PC-3 (cell line): ENCODE measurements around the gene PRDM15. TPM values are rescaled to one million over a fixed set of nuclear protein-coding genes. Genes with fewer than 3 reads are reported as not detected.

Experiments used
- ATAC-seq: fragments of 200-7000 bp; cut with Tn5 transposase; 2 replicates; pipeline ENCODE4 v1.9.1; 2020; ENCODE audit warnings: mild to moderate bottlenecking, moderate library complexity
- BruUV-seq: library from RNA; stranded (reverse); fragments of 400-500 nt; replicated peaks from 2 replicates; lab custom pipeline; 2021; lab: Mats Ljungman, UMichigan
- CTCF ChIA-PET: fragments of 300-600 bp; sonication (Branson Sonifier 250); formaldehyde crosslinking; loops from one replicate; lab custom pipeline; 2022; ENCODE audit warnings: antibody characterized with exemption; lab: Charles Lee
- POLR2A ChIA-PET: fragments of 300-600 bp; sonication (Branson Sonifier 250); formaldehyde crosslinking; loops from one replicate; lab custom pipeline; 2022; ENCODE audit warnings: antibody characterized with exemption; ENCODE audit not compliant: unreplicated experiment; lab: Charles Lee
- DNase-seq: peaks from one replicate; pipeline ENCODE4 v3.0.0-alpha.2; 2015
- H2AFZ ChIP-seq: fragments of 300-600 bp; sonication (generic); 2 replicates; pipeline ENCODE4 v1.6.0; 2016; ENCODE audit warnings: antibody characterized with exemption, low read length
- H3F3A ChIP-seq: fragments of 300-600 bp; sonication (generic); one replicate; pipeline ENCODE4 v1.6.0; 2017; ENCODE audit warnings: antibody characterized with exemption, low read length, control low read depth, mild to moderate bottlenecking; ENCODE audit not compliant: unreplicated experiment
- H3K27ac ChIP-seq: fragments of 300-600 bp; sonication (generic); 2 replicates; pipeline ENCODE4 v1.5.1; 2016; ENCODE audit warnings: mild to moderate bottlenecking, low read length
- H3K27me3 ChIP-seq: fragments of 300-600 bp; sonication (generic); 2 replicates; pipeline ENCODE4 v1.6.1; 2016; ENCODE audit warnings: low read length, mixed read lengths
- H3K36me3 ChIP-seq: fragments of 300-600 bp; sonication (generic); 2 replicates; pipeline ENCODE4 v1.6.1; 2016; ENCODE audit warnings: low read depth, mixed run types, low read length, mixed read lengths
- H3K4me1 ChIP-seq: fragments of 300-600 bp; sonication (generic); 2 replicates; pipeline ENCODE4 v1.5.1; 2016; ENCODE audit warnings: low read length; ENCODE audit not compliant: insufficient read depth
- H3K4me2 ChIP-seq: fragments of 300-600 bp; sonication (generic); 2 replicates; pipeline ENCODE4 v1.6.0; 2016; ENCODE audit warnings: low read length
- H3K4me3 ChIP-seq: fragments of 300-600 bp; sonication (generic); 2 replicates; pipeline ENCODE4 v1.5.1; 2016; ENCODE audit warnings: mild to moderate bottlenecking, low read length, mixed read lengths
- H3K79me2 ChIP-seq: fragments of 300-600 bp; sonication (generic); 2 replicates; pipeline ENCODE4 v1.6.1; 2017; ENCODE audit warnings: low read length, mixed read lengths
- H3K9ac ChIP-seq: fragments of 300-600 bp; sonication (generic); 2 replicates; pipeline ENCODE4 v1.6.0; 2016; ENCODE audit warnings: mild to moderate bottlenecking, low read length
- H3K9me2 ChIP-seq: fragments of 300-600 bp; sonication (generic); replicated peaks from 2 replicates; pipeline ENCODE4 v1.6.1; 2016; ENCODE audit warnings: mixed run types, low read length, mixed read lengths
- H3K9me3 ChIP-seq: fragments of 300-600 bp; sonication (generic); 2 replicates; pipeline ENCODE4 v1.6.1; 2016; ENCODE audit warnings: low read length, mixed read lengths
- H4K20me1 ChIP-seq: fragments of 300-600 bp; sonication (generic); 2 replicates; pipeline ENCODE4 v1.6.1; 2016; ENCODE audit warnings: low read length, mixed read lengths
- EZH2 ChIP-seq: fragments of 300-600 bp; sonication (generic); IDR thresholded peaks from one replicate; pipeline ENCODE4 v1.6.1; 2017; ENCODE audit warnings: antibody characterized with exemption, mild to moderate bottlenecking, low read length; ENCODE audit not compliant: unreplicated experiment
- EZH2phosphoT487 ChIP-seq: fragments of 300-600 bp; sonication (generic); IDR thresholded peaks from 2 replicates; pipeline ENCODE4 v1.6.1; 2018; ENCODE audit warnings: mild to moderate bottlenecking, antibody characterized with exemption, low read length, borderline replicate concordance
- intact Hi-C: fragments of 100-400 bp; cut with micrococcal nuclease; formaldehyde crosslinking; loops from 2 replicates; pipeline ENCODE4 v1.9.0; 2023
- total RNA-seq: library from RNA; depleted of rRNA; stranded (reverse); fragments of >200 nt; gene quantifications from 2 replicates; pipeline ENCODE4 v1.2.3, GENCODE V29; 2014
- TF ChIP-seq, protein P1 (sequence below): fragments of 300-600 bp; sonication (generic); conservative IDR thresholded peaks from 2 replicates; pipeline ENCODE4 v1.5.1; 2017; ENCODE audit warnings: antibody characterized with exemption, low read depth, mild to moderate bottlenecking, low read length

PRDM15 gene
- total RNA-seq, 1 experiment from 2014 or later = 13.4 TPM

DNA sequence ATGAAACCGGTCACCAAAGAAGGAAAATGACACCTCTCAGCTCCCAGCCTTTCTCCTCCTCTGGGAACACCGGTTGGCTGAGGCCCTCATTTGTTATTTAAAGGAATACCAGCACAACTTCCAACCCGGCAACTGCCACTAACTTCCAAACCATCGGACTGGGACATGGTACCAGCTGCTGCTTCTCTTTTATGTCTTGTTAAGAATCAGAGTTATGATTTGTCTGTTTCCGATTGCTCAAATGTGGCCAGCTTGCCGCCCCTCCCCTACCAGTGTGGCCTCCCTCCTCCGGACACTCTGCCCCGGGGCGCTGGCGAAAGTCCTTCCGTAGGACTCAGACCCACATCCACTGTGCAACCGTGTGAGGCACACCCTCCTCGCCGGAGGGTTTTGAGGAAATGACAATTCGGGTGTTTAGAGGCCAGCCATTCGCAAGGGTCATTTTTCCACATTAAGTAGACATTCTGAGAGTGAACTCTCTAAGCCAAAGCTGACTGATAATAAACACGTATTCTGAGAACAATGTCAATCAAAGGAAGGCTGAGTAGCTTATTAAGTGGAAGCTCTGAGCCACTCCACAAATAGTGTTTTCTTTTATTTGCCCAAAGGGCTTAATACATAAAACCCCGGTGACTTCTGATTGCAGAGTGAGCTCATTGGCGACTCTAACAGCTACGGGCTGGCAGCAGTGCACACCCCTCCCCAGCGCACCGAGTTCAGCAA lies 117.8 kb downstream of the PRDM15 start:
- intact Hi-C loops = loop anchor here (1.0 to 10.0 kb wide), 3 partner anchors 83 to 173 kb away; no protein-coding TSS in a partner anchor
- H3K4me3 ChIP-seq = peak overlapping the region; percentile 94
- BruUV-seq = no TSS peak
- ChIA-PET CTCF (interaction anchor here (0.5 to 2.1 kb wide), 7 partner anchors 17 to 626 kb away, joined by 3 to 19 read pairs (median 7); no protein-coding TSS in a partner anchor), POLR2A (interaction anchor here (0.5 to 1.6 kb wide), 10 partner anchors 9 to 356 kb away, joined by 3 to 25 read pairs (median 4); no protein-coding TSS in a partner anchor)
- H3K4me1 ChIP-seq = peaks cover 68% of the 10 kb centered on the region
- H3K27ac ChIP-seq = peak overlapping the region; percentile 97
- H3F3A ChIP-seq = peaks cover 33% of the 10 kb centered on the region
- H2AFZ ChIP-seq = no peak overlapping the region
- H3K9ac ChIP-seq = peak overlapping the region; percentile 94
- H4K20me1 ChIP-seq = peaks cover 92% of the 10 kb centered on the region
- H3K9me3 ChIP-seq = no peaks in the 10 kb centered on the region
- H3K36me3 ChIP-seq = peaks cover 82% of the 10 kb centered on the region
- H3K9me2 ChIP-seq = no peaks in the 10 kb centered on the region
- DNase-seq = peak; percentile 98
- TF ChIP-seq EZH2phosphoT487 (no peak), EZH2 (no peak)
- TF ChIP-seq, protein P1, sequence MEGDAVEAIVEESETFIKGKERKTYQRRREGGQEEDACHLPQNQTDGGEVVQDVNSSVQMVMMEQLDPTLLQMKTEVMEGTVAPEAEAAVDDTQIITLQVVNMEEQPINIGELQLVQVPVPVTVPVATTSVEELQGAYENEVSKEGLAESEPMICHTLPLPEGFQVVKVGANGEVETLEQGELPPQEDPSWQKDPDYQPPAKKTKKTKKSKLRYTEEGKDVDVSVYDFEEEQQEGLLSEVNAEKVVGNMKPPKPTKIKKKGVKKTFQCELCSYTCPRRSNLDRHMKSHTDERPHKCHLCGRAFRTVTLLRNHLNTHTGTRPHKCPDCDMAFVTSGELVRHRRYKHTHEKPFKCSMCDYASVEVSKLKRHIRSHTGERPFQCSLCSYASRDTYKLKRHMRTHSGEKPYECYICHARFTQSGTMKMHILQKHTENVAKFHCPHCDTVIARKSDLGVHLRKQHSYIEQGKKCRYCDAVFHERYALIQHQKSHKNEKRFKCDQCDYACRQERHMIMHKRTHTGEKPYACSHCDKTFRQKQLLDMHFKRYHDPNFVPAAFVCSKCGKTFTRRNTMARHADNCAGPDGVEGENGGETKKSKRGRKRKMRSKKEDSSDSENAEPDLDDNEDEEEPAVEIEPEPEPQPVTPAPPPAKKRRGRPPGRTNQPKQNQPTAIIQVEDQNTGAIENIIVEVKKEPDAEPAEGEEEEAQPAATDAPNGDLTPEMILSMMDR = no peak
- H3K79me2 ChIP-seq = peaks cover 98% of the 10 kb centered on the region
- H3K4me2 ChIP-seq = peak overlapping the region; percentile 98
- peak; percentile 65 for ATAC-seq
- H3K27me3 ChIP-seq = no peaks in the 10 kb centered on the region

- Histone ChIP-seq H3K9me3 (no peaks in the 10 kb centered on the region), H3K4me2 (peak overlapping the region; percentile 98), H3F3A (peaks cover 33% of the 10 kb centered on the region), H3K27me3 (no peaks in the 10 kb centered on the region), H3K36me3 (peaks cover 84% of the 10 kb centered on the region), H3K4me1 (peaks cover 77% of the 10 kb centered on the region), H3K9ac (peak overlapping the region; percentile 94), H3K27ac (peak overlapping the region; percentile 97), H3K4me3 (peak overlapping the region; percentile 94), H4K20me1 (peaks cover 92% of the 10 kb centered on the region), H3K79me2 (peaks cover 98% of the 10 kb centered on the region), H3K9me2 (no peaks in the 10 kb centered on the region), H2AFZ (no peak overlapping the region)
- POLR2A ChIA-PET = interaction anchor here (0.6 to 1.6 kb wide), 3 partner anchors 8 to 349 kb away, joined by 3 to 7 read pairs (median 6); no protein-coding TSS in a partner anchor
- ATAC-seq (no peak), DNase-seq (no peak)
- TF ChIP-seq, protein P1 = no peak
- no TSS peak for BruUV-seq
- CTCF ChIA-PET = interaction anchor here (1.6 kb wide), 3 partner anchors 18 to 148 kb away, joined by 7 to 19 read pairs (median 8); no protein-coding TSS in a partner anchor
- intact Hi-C loops = loop anchor here (2.0 to 10.0 kb wide), 2 partner anchors 82 to 174 kb away; no protein-coding TSS in a partner anchor
These were observed 118.7 kb downstream of the PRDM15 start for GRCh38 chr21:41760411-41760810.
